OCI-LY7 (cell line): ENCODE measurements around the gene SMC6. TPM values are rescaled to one million over a fixed set of nuclear protein-coding genes. Genes with fewer than 3 reads are reported as not detected.

Experiments used
- BruUV-seq: library from RNA; stranded (reverse); fragments of 400-500 nt; replicated peaks from 2 replicates; lab custom pipeline; 2021; lab: Mats Ljungman, UMichigan
- CTCF ChIA-PET: fragments of 300-600 bp; sonication (Branson Sonifier 250); formaldehyde crosslinking; loops from one replicate; lab custom pipeline; 2022; ENCODE audit warnings: antibody characterized with exemption; ENCODE audit not compliant: unreplicated experiment; lab: Charles Lee
- POLR2A ChIA-PET: fragments of 300-600 bp; sonication (Branson Sonifier 250); formaldehyde crosslinking; loops from one replicate; lab custom pipeline; 2022; ENCODE audit warnings: antibody characterized with exemption; lab: Charles Lee
- DNase-seq: peaks from one replicate; pipeline ENCODE4 v3.0.0-alpha.2; 2015; ENCODE audit warnings: low spot score
- H2AFZ ChIP-seq: fragments of 200-600 bp; sonication (generic), shearing (Covaris generic); 2 replicates; pipeline ENCODE4 v1.6.1; 2014; ENCODE audit warnings: mild to moderate bottlenecking, antibody characterized with exemption, low read length, moderate library complexity
- H3K27ac ChIP-seq: fragments of 200-600 bp; sonication (generic); 2 replicates; pipeline ENCODE4 v1.5.1; 2014; ENCODE audit warnings: mixed run types, low read depth, mild to moderate bottlenecking, moderate library complexity, low read length, inconsistent platforms; ENCODE audit not compliant: poor library complexity, severe bottlenecking
- H3K36me3 ChIP-seq: fragments of 200-600 bp; sonication (generic); 2 replicates; pipeline ENCODE4 v1.6.1; 2014; ENCODE audit warnings: mild to moderate bottlenecking, antibody characterized with exemption, low read length, moderate library complexity, mixed read lengths; ENCODE audit not compliant: insufficient read depth
- H3K4me1 ChIP-seq: fragments of 200-600 bp; sonication (generic); 2 replicates; pipeline ENCODE4 v1.5.1; 2014; ENCODE audit warnings: mild to moderate bottlenecking, low read length; ENCODE audit not compliant: insufficient read depth, poor library complexity, severe bottlenecking
- H3K4me2 ChIP-seq: fragments of 200-600 bp; sonication (generic); 2 replicates; pipeline ENCODE4 v1.6.1; 2014; ENCODE audit warnings: mild to moderate bottlenecking, low read length
- H3K4me3 ChIP-seq: fragments of 200-600 bp; sonication (generic); 2 replicates; pipeline ENCODE4 v1.5.1; 2014; ENCODE audit warnings: mild to moderate bottlenecking, low read depth, low read length; ENCODE audit not compliant: poor library complexity, severe bottlenecking
- H3K79me2 ChIP-seq: fragments of 200-600 bp; sonication (generic); 2 replicates; pipeline ENCODE4 v1.6.1; 2016; ENCODE audit warnings: low read depth, mild to moderate bottlenecking, low read length, moderate library complexity, mixed read lengths; ENCODE audit not compliant: insufficient read depth
- H3K9me2 ChIP-seq: fragments of 200-600 bp; sonication (generic); 2 replicates; pipeline ENCODE4 v1.6.1; 2016; ENCODE audit warnings: mild to moderate bottlenecking, low read length, mixed read lengths; ENCODE audit not compliant: insufficient read depth
- H3K9me3 ChIP-seq: fragments of 200-600 bp; sonication (generic); 2 replicates; pipeline ENCODE4 v1.6.1; 2014; ENCODE audit warnings: mild to moderate bottlenecking, mixed run types, low read length, mixed read lengths
- H4K20me1 ChIP-seq: fragments of 200-600 bp; sonication (generic); 2 replicates; pipeline ENCODE4 v1.6.1; 2014; ENCODE audit warnings: mild to moderate bottlenecking, antibody characterized with exemption, low read length, moderate library complexity, mixed read lengths; ENCODE audit not compliant: insufficient read depth
- CTCF ChIP-seq: fragments of 200-600 bp; sonication (generic); conservative IDR thresholded peaks from 2 replicates; pipeline ENCODE4 v1.5.1; 2014; ENCODE audit warnings: mild to moderate bottlenecking, antibody characterized with exemption, low read length, moderate library complexity, mixed read lengths
- EZH2phosphoT487 ChIP-seq: fragments of 200-600 bp; sonication (generic); IDR thresholded peaks from 2 replicates; pipeline ENCODE4 v1.6.1; 2018; ENCODE audit warnings: low read depth, borderline replicate concordance, mild to moderate bottlenecking, mixed run types, antibody characterized with exemption, low read length, moderate library complexity, mixed read lengths
- intact Hi-C: fragments of 100-400 bp; cut with micrococcal nuclease; formaldehyde crosslinking; loops from one replicate; pipeline ENCODE4 v1.10.0; 2022; ENCODE audit not compliant: unreplicated experiment
- total RNA-seq, 2 experiments: library from RNA; depleted of rRNA in 1 of 2; stranded (reverse); fragments of >200 nt in 1 of 2; shearing (Covaris generic) in 1 of 2; gene quantifications; 2 replicates each; pipeline ENCODE4 v1.2.3, GENCODE V29; 2014 to 2022

The SMC6 gene
- total RNA-seq, 2 experiments from 2014 or later: 37.0 to 62.4 TPM

GRCh38 chr2:17690776-17691175 lies 62.8 kb downstream of the SMC6 start:
- H4K20me1 ChIP-seq: no peaks in the 10 kb centered on the region
- 0 out of 2 replicates have a peak, but pooled peaks cover 5% of the 10 kb centered on the region for H3K9me3 ChIP-seq
- BruUV-seq: no TSS peak
- ChIA-PET CTCF (no interaction called here), POLR2A (interaction anchor here (0.6 to 1.5 kb wide), 3 partner anchors 9 to 387 kb away, joined by 3 read pairs; no protein-coding TSS in a partner anchor)
- intact Hi-C loops: no loop called here
- no peak for TF ChIP-seq CTCF
- TF ChIP-seq EZH2phosphoT487: no peak
- H3K4me1 ChIP-seq: no peaks in the 10 kb centered on the region
- H3K27ac ChIP-seq: no peak overlapping the region
- H3K4me2 ChIP-seq: no peak overlapping the region
- H3K36me3 ChIP-seq: peaks cover 84% of the 10 kb centered on the region
- no peak for DNase-seq
- H2AFZ ChIP-seq: no peak overlapping the region
- no peaks in the 10 kb centered on the region for H3K79me2 ChIP-seq
- no peaks in the 10 kb centered on the region for H3K9me2 ChIP-seq
- no peak overlapping the region for H3K4me3 ChIP-seq

- Histone ChIP-seq H2AFZ (no peak overlapping the region), H3K4me1 (no peaks in the 10 kb centered on the region), H3K4me3 (no peak overlapping the region), H3K79me2 (no peaks in the 10 kb centered on the region), H4K20me1 (no peaks in the 10 kb centered on the region), H3K36me3 (peaks cover 82% of the 10 kb centered on the region), H3K9me3 (0 out of 2 replicates have a peak, but pooled peaks cover 5% of the 10 kb centered on the region), H3K27ac (no peak overlapping the region), H3K4me2 (no peak overlapping the region), H3K9me2 (no peaks in the 10 kb centered on the region)
- TF ChIP-seq CTCF (no peak), EZH2phosphoT487 (no peak)
- intact Hi-C loops: no loop called here
- ChIA-PET POLR2A (no interaction called here), CTCF (no interaction called here)
- DNase-seq: no peak
- no TSS peak for BruUV-seq
Measured at GRCh38 chr2:17689010-17689409, 64.6 kb downstream of the SMC6 start.

GRCh38 chr2:17688600-17688999 lies 65.0 kb downstream of the SMC6 start:
- DNase-seq: no peak
- Histone ChIP-seq H3K36me3 (peaks cover 82% of the 10 kb centered on the region), H3K79me2 (no peaks in the 10 kb centered on the region), H3K4me3 (no peak overlapping the region), H4K20me1 (no peaks in the 10 kb centered on the region), H3K27ac (no peak overlapping the region), H2AFZ (no peak overlapping the region), H3K9me3 (0 out of 2 replicates have a peak, but pooled peaks cover 5% of the 10 kb centered on the region), H3K4me1 (no peaks in the 10 kb centered on the region), H3K9me2 (no peaks in the 10 kb centered on the region), H3K4me2 (no peak overlapping the region)
- CTCF ChIA-PET: no interaction called here
- BruUV-seq: no TSS peak
- POLR2A ChIA-PET: no interaction called here
- intact Hi-C loops: no loop called here
- TF ChIP-seq EZH2phosphoT487: no peak
- TF ChIP-seq CTCF: no peak
